GM18951 (cell line): Measurements from ENCODE around the gene SLC38A3.

Experiments used
- POLR2A ChIP-seq: IDR thresholded peaks from 4 replicates; pipeline ENCODE4 v1.6.1; 2011; ENCODE audit warnings: mild to moderate bottlenecking; ENCODE audit not compliant: insufficient read length, insufficient read depth; ENCODE audit errors: extremely low read depth
- in situ Hi-C: fragments of 300-500 bp; cut with MboI; formaldehyde crosslinking; loops from one replicate; pipeline ENCODE4 v1.12.0; 2022; ENCODE audit warnings: low sequenced_read_pairs, mixed read lengths, inconsistent platforms; ENCODE audit not compliant: unreplicated experiment

SLC38A3 gene

DNA sequence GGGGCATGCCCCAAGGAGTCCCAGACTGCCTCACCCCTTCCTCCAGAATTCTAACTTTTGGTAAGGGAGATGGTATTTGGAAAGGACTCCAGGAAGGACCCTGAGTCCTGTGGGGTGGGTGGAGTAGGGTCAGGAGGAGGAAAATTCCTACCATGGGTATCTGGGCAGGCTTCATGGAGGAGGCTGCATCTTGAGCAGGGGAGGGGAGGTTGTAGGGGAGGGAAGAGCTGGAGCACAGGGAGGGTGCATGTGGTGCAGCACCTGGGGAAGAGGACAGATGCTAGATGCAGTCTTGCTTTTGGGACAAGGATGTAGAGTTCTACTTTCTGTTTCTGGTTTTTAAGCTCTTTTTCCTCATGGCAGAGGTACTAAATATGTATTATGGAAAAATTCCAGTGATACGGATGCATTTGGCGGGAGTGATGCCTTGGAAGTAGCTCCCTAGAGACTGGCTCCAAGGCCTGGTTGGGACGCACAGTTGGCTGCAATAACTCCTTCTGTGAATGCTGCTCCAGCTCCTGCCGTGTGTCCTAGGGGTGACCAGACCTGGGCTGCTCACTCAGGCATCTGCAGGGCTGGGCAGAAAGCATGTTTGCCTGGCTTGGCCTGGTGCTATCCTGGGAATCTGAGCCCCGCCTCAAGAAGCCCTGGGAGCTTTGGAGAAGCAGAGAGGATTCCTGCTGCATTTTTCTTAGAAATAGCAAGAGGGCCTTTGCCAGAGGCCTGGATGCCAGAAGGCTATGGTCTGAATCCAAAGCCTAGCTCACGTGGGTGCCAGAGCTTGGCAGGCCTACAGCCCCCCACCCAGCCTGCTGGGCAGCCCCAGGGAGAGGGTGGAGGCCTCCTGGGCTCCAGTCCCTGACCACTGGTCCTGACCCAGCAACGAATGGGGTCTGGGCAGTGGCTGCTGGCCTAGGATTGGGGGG lies 39.8 kb upstream of the SLC38A3 start:
- in situ Hi-C loops, result no loop called here
- no peak for TF ChIP-seq POLR2A

DNA sequence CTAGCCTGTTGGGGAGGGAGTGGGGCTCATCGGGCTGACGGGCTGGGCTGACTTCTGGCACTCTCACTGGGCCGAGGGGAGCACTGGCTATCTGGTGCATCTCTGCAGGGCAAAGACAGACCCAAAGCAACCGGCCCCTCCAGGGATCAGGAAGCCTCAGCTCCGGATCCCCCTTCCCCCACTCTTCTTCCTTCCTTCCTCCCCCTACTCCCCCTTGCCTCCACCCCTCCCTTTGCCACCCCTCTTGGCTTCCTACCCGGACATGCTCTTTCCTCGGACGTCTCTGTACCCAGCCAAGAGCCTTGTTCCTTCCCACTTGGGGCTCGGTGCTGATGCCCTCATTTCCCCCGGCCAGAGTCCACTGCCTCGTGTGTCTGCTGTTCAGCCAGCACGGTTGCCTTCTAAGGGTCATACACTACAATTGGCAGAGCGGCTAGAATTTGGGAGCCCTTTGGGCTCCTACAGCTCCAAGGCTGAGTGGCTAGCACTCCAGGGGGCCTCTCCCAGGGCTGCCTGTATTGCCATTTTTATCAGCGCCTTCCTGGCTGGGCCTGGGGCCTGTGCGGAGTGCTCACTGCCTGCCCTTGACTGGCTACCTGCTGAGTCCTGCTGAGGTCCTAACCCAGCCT lies 39.0 kb upstream of the SLC38A3 start:
- TF ChIP-seq POLR2A, result no peak

GRCh38 chr3:50166620-50167019 lies 38.5 kb upstream of the SLC38A3 start:
- in situ Hi-C loops, result no loop called here
- no peak for TF ChIP-seq POLR2A

More for the DNA sequence above, 39.0 kb upstream of the SLC38A3 start:
- in situ Hi-C loops, result no loop called here

DNA sequence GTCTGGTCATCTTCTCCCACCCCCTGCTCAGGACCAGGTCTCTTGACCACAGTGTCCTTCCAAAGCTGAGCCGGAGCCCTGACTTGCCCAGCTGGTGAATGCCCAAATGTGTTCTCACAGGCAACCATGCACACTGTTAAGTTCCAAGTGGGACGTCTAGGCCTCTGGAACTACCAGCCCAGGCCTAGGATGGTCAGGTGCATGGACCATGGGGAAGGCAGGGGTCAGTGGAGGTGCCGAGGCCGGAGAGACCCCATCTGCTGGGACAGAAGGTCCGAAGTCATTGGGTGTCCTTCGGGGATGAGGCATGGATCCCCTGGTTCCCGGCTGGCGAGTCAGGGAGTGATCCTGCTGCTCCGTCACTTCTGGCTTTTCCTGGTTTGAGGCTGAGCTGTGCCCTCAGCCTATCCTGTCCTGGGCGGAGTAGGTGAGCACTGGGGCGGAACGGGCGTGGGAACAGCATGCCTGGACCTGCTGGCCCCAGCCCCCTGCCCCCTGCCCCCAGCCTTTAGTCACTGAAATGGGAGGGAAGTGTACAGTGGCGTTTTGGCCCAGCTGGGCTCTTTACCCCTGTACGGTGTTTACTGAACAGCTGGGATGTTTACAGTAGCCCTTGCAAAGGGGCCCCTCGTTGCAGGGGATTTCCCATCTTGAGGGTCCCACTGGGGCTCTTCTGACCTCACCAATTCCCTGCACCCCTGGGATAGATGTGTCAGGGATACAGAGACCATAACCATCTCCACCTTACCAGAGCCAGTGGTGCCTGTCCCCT lies 37.8 kb upstream of the SLC38A3 start:
- no peak for TF ChIP-seq POLR2A
- in situ Hi-C loops, result no loop called here

DNA sequence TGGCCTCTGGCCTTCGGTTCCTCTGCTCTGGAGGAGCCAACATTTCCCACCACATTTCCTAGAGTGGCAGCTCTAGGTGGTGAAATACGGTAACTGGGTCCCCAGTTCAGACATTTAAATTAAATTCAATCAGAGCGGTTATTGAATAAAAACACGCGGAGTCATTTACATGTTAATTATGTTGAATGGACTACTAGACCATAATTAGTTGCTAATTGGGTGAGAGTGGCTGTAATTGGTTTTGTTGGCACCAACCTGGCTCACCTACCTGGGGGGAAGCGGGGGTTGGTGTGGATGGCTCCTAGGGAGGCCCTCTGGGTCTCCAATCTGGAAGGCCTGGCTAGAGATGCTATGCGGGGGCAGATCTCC lies 37.2 kb upstream of the SLC38A3 start:
- in situ Hi-C loops, result no loop called here
- no peak for TF ChIP-seq POLR2A

DNA sequence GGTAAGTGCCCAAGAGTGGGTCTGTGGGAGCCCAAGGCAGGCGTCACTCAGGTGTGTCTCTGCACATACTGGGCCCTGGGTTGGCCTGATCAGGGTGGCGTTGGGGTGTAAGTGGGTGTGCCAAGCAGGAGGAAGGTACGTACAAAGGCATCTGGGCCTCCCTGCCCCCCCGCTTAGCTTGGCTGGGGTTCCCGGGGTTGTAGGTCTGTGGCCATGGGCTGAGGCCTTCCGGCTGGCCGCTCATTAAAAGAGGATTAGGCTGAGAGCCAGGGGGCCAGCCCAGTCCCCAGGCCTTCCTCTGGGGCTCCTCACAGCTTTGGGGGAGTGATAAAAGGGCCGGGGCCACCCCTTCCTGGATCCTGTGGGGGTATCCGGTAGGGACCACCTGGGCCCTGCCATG lies 36.7 kb upstream of the SLC38A3 start:
- no peak for TF ChIP-seq POLR2A
- in situ Hi-C loops, result no loop called here

GRCh38 chr3:50168791-50169190 lies 36.3 kb upstream of the SLC38A3 start:
- no peak for TF ChIP-seq POLR2A
- in situ Hi-C loops, result no loop called here

- in situ Hi-C loops, result no loop called here
- TF ChIP-seq POLR2A, result no peak
These were observed 35.7 kb upstream of the SLC38A3 start for GRCh38 chr3:50169232-50169832.

DNA sequence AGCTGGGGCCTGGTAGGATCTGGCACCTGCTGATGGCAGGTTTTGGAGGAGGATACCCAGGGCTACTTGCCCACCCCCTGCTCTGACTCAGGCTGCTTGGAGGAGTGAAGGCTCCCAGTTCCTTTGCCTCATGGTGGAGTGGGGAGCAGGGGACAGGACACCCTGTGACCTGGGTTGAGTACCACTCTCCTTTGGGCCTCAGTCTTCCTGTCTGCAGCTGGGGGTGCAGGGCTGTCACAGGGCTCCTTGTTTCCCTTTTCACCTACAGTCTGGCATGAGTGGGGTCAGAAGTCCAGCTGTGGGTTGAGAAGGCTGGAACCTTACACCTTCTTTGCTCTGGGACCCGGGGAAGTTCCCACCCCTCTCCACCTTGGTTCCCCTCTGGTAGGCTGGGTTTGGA lies 35.2 kb upstream of the SLC38A3 start:
- in situ Hi-C loops, result no loop called here
- no peak for TF ChIP-seq POLR2A

DNA sequence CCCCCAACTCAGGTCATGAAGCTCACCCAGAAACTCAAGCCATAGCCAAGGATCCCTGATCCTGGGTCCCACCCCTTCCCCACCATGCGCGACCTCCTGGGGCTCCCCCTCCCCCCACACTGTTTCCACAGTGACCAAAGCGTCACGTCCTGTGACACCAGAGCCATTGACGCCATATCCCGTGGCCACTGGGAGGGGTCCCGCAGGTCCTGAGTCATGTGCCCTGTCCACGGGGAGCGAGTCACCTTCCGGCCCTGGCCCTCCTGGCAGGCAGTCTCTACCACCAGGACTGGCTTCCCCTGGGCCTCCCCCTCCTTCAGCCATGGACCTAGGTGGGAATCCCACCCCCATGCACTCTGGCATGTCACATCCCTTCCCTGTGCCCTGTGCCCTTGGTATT lies 34.4 kb upstream of the SLC38A3 start:
- TF ChIP-seq POLR2A, result no peak
- in situ Hi-C loops, result no loop called here

- no peak for TF ChIP-seq POLR2A
- in situ Hi-C loops, result no loop called here
These were observed 33.4 kb upstream of the SLC38A3 start for GRCh38 chr3:50171540-50172301.

DNA sequence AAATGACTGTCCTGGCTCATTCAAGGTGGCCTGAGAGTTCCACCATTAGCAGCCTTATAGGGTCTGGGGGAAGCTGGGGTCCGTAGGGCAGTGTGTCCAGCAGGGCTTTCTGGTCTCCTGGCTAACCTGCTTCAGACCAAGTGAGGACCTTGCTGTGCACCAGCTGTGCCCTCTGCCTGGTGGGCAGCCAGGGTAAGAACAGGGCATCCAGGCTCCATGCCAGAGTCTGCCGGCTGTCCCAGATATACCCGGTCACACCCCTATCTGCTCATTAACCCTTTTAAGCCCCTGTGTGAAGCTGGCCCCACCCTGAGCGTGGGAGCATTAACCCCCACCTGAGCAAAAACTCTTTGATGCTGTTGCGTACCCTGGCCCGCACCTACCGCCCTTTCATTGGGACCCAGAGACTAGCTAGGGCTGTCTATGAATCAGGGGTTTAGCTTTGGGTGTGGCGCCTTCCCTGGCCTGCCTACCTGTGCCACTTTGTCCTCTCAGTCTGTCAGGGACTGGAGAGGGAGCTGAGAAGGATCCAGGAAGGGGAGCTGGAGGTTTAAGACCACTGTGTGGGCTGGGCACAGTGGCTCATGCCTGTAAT lies 32.3 kb upstream of the SLC38A3 start:
- in situ Hi-C loops, result no loop called here
- no peak for TF ChIP-seq POLR2A
